Endothelial cell of umbilical vein (primary cell): Measurements from ENCODE around the gene UBE2G1. TPM values are rescaled to one million over a fixed set of nuclear protein-coding genes. Genes with fewer than 3 reads are reported as not detected.

ENCODE experiments used
- BruUV-seq: library from RNA; stranded (reverse); fragments of 400-500 nt; replicated peaks from 2 replicates; lab custom pipeline; 2021; lab: Mats Ljungman, UMichigan
- CTCF ChIA-PET: fragments of 300-600, 350-600 bp; sonication (Branson Sonifier 250); formaldehyde crosslinking; loops from one replicate; lab custom pipeline; 2021; ENCODE audit warnings: antibody characterized with exemption, inconsistent platforms; lab: Charles Lee
- POLR2A ChIA-PET: fragments of 300-600, 350-600 bp; sonication (Branson Sonifier 250); formaldehyde crosslinking; loops from one replicate; lab custom pipeline; 2021; ENCODE audit warnings: antibody characterized with exemption, inconsistent platforms; lab: Charles Lee
- DNase-seq: peaks from one replicate; pipeline ENCODE4 v3.0.0-alpha.2; 2011; ENCODE audit warnings: low read depth, low spot score
- FAIRE-seq: peaks from 2 replicates; lab custom pipeline; 2011; peaks lifted over from hg19 to GRCh38; lab: Jason Lieb, UNC
- H2AFZ ChIP-seq: 2 replicates; pipeline ENCODE4 v1.6.0; 2012; ENCODE audit warnings: low read depth, low read length, control low read depth, inconsistent platforms
- H3K27ac ChIP-seq: 2 replicates; pipeline ENCODE4 v1.5.1; 2011; ENCODE audit warnings: low read depth, mild to moderate bottlenecking, control low read depth, low read length, moderate library complexity; ENCODE audit not compliant: insufficient read depth
- H3K27me3 ChIP-seq, 2 experiments: 2 replicates each; pipeline versions ENCODE4 v1.6.0 to v1.6.1; 2011; ENCODE audit warnings: low read length in 2 of 2, mixed read lengths in 1 of 2; ENCODE audit not compliant: control insufficient read depth in 2 of 2, insufficient read depth in 2 of 2
- H3K36me3 ChIP-seq, 2 experiments: 2 replicates in 1 of 2; 3 replicates in 1 of 2; pipeline ENCODE4 v1.5.1; 2011; ENCODE audit warnings: low read length in 2 of 2, mild to moderate bottlenecking in 1 of 2, moderate library complexity in 1 of 2; ENCODE audit not compliant: control insufficient read depth in 2 of 2, insufficient read depth in 2 of 2; ENCODE audit errors: extremely low read depth in 1 of 2
- H3K4me1 ChIP-seq: 3 replicates; pipeline ENCODE4 v1.5.1; 2011; ENCODE audit warnings: mild to moderate bottlenecking, low read length; ENCODE audit not compliant: control insufficient read depth, insufficient read depth; ENCODE audit errors: extremely low read depth
- H3K4me2 ChIP-seq: 2 replicates; pipeline ENCODE4 v1.6.1; 2011; ENCODE audit warnings: low read length, control low read depth, mixed read lengths; ENCODE audit not compliant: insufficient read depth
- H3K4me3 ChIP-seq, 3 experiments: fragments of 200-600 bp in 1 of 3; sonication (generic), shearing (Covaris generic) in 1 of 3; replicated peaks in 1 of 3; 2 replicates each; pipeline ENCODE4 v1.5.1; 2011 to 2016; ENCODE audit warnings: control low read depth in 3 of 3, low read length in 3 of 3, mild to moderate bottlenecking in 2 of 3, inconsistent platforms in 1 of 3, low read depth in 1 of 3, moderate library complexity in 1 of 3; ENCODE audit not compliant: insufficient read depth in 1 of 3
- H3K79me2 ChIP-seq: 2 replicates; pipeline ENCODE4 v1.6.0; 2012; ENCODE audit warnings: low read length, inconsistent platforms; ENCODE audit not compliant: control insufficient read depth, insufficient read depth
- H3K9ac ChIP-seq: replicated peaks from 2 replicates; pipeline ENCODE3; 2011; ENCODE audit warnings: low read length, control low read depth; ENCODE audit not compliant: insufficient read depth; ENCODE audit errors: extremely low read depth
- H3K9me1 ChIP-seq: replicated peaks from 3 replicates; pipeline ENCODE4 v1.6.0; 2011; ENCODE audit warnings: mild to moderate bottlenecking, low read length; ENCODE audit not compliant: control insufficient read depth, insufficient read depth; ENCODE audit errors: extremely low read depth
- H3K9me3 ChIP-seq: replicated peaks from 2 replicates; pipeline ENCODE4 v1.5.1; 2012; ENCODE audit warnings: low read length, inconsistent platforms; ENCODE audit not compliant: control insufficient read depth, insufficient read depth
- H4K20me1 ChIP-seq: replicated peaks from 2 replicates; pipeline ENCODE3; 2011; ENCODE audit warnings: mild to moderate bottlenecking, low read length; ENCODE audit not compliant: control insufficient read depth, insufficient read depth; ENCODE audit errors: extremely low read depth
- EZH2 ChIP-seq: IDR thresholded peaks from 2 replicates; pipeline ENCODE4 v1.6.1; 2012; ENCODE audit warnings: borderline replicate concordance, low read depth, mild to moderate bottlenecking, moderate library complexity, low read length, inconsistent platforms; ENCODE audit not compliant: severe bottlenecking
- FOS ChIP-seq: IDR thresholded peaks from 2 replicates; pipeline ENCODE4 v1.6.1; 2011; ENCODE audit warnings: mild to moderate bottlenecking, low read length, moderate library complexity, borderline replicate concordance; ENCODE audit not compliant: insufficient read depth
- GATA2 ChIP-seq: IDR thresholded peaks from 2 replicates; pipeline ENCODE4 v1.7.0; 2011; ENCODE audit warnings: low read depth, mild to moderate bottlenecking, moderate library complexity, mixed read lengths, low read length; ENCODE audit not compliant: insufficient read length, insufficient read depth
- MYC ChIP-seq: IDR thresholded peaks from one replicate; pipeline ENCODE4 v1.6.1; 2011; ENCODE audit warnings: mild to moderate bottlenecking, low read depth, low read length
- POLR2A ChIP-seq: IDR thresholded peaks from 2 replicates; pipeline ENCODE4 v1.6.1; 2012; ENCODE audit warnings: low read depth, mild to moderate bottlenecking, control low read depth, low read length
- POLR2AphosphoS5 ChIP-seq: IDR thresholded peaks from 2 replicates; pipeline ENCODE4 v1.6.1; 2012; ENCODE audit warnings: low read depth, mild to moderate bottlenecking, control low read depth, low read length, moderate library complexity; ENCODE audit not compliant: insufficient read depth
- dilution Hi-C: fragments of 300-500 bp; cut with MboI; formaldehyde crosslinking; loops from one replicate; pipeline ENCODE4 v1.15.0; 2019; ENCODE audit warnings: low sequenced_read_pairs; ENCODE audit not compliant: extremely low pct_ligation_motif_present
- intact Hi-C: fragments of 100-400 bp; cut with micrococcal nuclease; formaldehyde crosslinking; loops from one replicate; pipeline ENCODE4 v1.10.0; 2022
- polyA plus RNA-seq, 4 experiments: library from polyadenylated mRNA; depleted of rRNA in 3 of 4; stranded (reverse) in 3 of 4; unstranded in 1 of 4; fragments of >200 nt; gene quantifications; 2 replicates each; pipeline versions ENCODE4 v1.2.1 to v1.2.3, GENCODE V29; 2011 to 2012; ENCODE audit warnings: missing spikeins in 1 of 4
- total RNA-seq: library from RNA; stranded (reverse); gene quantifications from 2 replicates; pipeline ENCODE4 v1.2.3, GENCODE V29; 2021
- TF ChIP-seq, protein P1 (sequence below), 2 donors: IDR thresholded peaks; 1 replicate in 1 of 2; 2 replicates in 1 of 2; pipeline ENCODE4 v1.5.1; 2011; ENCODE audit warnings: low read length in 2 of 2, mild to moderate bottlenecking in 2 of 2, moderate library complexity in 2 of 2, control low read depth in 1 of 2, inconsistent platforms in 1 of 2, low read depth in 1 of 2; ENCODE audit not compliant: insufficient read depth in 1 of 2; ENCODE audit errors: extremely low read depth in 1 of 2
- TF ChIP-seq, protein P2 (sequence below): IDR thresholded peaks from 2 replicates; pipeline ENCODE4 v1.6.1; 2011; ENCODE audit not compliant: insufficient read depth, insufficient read length

Gene UBE2G1
- total and polyA plus RNA-seq, 2 donors (not counting 3 experiments of a cell fraction or from before 2014, with no cell fraction given): 29.2 to 79.6 TPM

DNA sequence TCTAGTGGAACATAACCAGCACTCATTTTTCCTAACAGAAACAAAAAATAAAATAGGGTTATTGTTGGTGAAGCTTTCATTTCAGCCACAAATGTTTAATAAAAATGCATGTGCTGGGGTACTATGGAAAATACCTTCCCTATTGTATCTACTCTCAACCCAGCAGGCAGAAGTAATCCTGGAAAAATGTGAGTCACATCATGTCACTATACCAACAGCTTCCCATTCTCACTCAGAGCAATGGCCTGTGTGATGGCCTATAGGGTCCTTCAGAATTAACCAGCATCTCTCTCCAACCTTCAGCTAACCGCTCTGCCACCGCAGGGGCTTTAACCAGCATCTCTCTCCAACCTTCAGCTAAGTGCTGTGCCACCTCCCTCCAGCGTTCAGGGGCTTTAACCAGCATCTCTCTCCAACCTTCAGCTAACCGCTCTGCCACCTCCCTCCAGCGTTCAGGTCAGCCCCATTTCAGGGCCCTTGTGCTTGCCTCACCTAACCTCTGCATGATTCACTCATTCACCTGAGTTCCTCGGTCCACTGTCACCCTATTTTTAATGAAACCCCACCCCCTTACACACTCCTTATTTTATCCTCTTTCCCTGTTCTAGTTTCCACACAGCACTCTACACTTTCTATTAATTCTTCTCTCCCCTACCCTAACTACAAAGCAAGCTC, 34.0 kb downstream of the UBE2G1 start:
- intact Hi-C loops: loop anchor here (5.0 kb wide), 1 partner anchor 35 kb away; the partner anchor contains the start of gene UBE2G1
- no peak overlapping the region for H3K4me2 ChIP-seq
- POLR2A ChIA-PET: no interaction called here
- H2AFZ ChIP-seq: no peak overlapping the region
- no TSS peak for BruUV-seq
- DNase-seq: peak; percentile 26
- no peaks in the 10 kb centered on the region for H3K9me3 ChIP-seq
- no peak for FAIRE-seq
- H3K27ac ChIP-seq: no peak overlapping the region
- no peaks in the 10 kb centered on the region for H3K36me3 ChIP-seq
- no peak overlapping the region for H3K9ac ChIP-seq
- H3K27me3 ChIP-seq: no peaks in the 10 kb centered on the region
- TF ChIP-seq POLR2AphosphoS5: no peak
- TF ChIP-seq, protein P1, sequence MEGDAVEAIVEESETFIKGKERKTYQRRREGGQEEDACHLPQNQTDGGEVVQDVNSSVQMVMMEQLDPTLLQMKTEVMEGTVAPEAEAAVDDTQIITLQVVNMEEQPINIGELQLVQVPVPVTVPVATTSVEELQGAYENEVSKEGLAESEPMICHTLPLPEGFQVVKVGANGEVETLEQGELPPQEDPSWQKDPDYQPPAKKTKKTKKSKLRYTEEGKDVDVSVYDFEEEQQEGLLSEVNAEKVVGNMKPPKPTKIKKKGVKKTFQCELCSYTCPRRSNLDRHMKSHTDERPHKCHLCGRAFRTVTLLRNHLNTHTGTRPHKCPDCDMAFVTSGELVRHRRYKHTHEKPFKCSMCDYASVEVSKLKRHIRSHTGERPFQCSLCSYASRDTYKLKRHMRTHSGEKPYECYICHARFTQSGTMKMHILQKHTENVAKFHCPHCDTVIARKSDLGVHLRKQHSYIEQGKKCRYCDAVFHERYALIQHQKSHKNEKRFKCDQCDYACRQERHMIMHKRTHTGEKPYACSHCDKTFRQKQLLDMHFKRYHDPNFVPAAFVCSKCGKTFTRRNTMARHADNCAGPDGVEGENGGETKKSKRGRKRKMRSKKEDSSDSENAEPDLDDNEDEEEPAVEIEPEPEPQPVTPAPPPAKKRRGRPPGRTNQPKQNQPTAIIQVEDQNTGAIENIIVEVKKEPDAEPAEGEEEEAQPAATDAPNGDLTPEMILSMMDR (IDR thresholded peaks at IDR 0.05; ENCODE audit: extremely low read depth in 1 of 2, insufficient read depth in 1 of 2, low read depth in 1 of 2, low read length in 2 of 2): no peak
- no peak for TF ChIP-seq FOS
- TF ChIP-seq, protein P2, sequence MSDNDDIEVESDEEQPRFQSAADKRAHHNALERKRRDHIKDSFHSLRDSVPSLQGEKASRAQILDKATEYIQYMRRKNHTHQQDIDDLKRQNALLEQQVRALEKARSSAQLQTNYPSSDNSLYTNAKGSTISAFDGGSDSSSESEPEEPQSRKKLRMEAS: no peak
- no peak for TF ChIP-seq EZH2
- no peak for TF ChIP-seq POLR2A
- TF ChIP-seq GATA2: no peak
- no peak for TF ChIP-seq MYC
- H3K4me1 ChIP-seq: peaks cover 5% of the 10 kb centered on the region
- peaks cover 14% of the 10 kb centered on the region for H4K20me1 ChIP-seq
- CTCF ChIA-PET: interaction anchor here (0.6 to 1.5 kb wide), 4 partner anchors 9 to 665 kb away, joined by 3 to 4 read pairs (median 4); partner anchors contain the start of genes KIF1C and UBE2G1
- no peak overlapping the region for H3K4me3 ChIP-seq
- H3K79me2 ChIP-seq: peaks cover 97% of the 10 kb centered on the region
- no peaks in the 10 kb centered on the region for H3K9me1 ChIP-seq
- dilution Hi-C loops: no loop called here
